Epidermal melanocyte (primary cell): ENCODE measurements around the gene ANKS1B.

ENCODE experiments used
- DNase-seq: peaks from one replicate; pipeline ENCODE4 v3.0.0; 2011; ENCODE audit warnings: low spot score; ENCODE audit not compliant: insufficient read length

The ANKS1B gene

GRCh38 chr12:99135376-99135775 lies 849.4 kb downstream of the ANKS1B start:
- DNase-seq, result no peak

DNA sequence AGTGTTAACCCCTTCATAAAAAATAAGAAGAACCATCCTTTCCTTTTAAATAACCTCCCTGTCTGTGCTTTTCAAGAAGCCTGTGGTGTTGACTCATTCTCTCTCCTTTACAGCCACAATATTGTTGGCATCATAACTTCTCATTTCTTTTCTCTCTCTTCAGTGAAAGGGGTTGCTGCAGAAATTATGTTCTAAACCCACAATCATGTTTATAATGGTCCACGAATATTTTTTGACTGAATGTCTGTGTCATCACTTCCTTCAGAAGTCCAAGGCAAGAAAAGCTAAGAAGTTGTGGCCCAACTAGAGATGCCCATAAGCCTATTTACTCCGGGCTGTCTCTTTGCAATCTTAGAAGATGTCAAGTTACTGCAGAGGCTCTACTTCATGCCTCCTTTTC lies 851.3 kb downstream of the ANKS1B start:
- no peak for DNase-seq

DNA sequence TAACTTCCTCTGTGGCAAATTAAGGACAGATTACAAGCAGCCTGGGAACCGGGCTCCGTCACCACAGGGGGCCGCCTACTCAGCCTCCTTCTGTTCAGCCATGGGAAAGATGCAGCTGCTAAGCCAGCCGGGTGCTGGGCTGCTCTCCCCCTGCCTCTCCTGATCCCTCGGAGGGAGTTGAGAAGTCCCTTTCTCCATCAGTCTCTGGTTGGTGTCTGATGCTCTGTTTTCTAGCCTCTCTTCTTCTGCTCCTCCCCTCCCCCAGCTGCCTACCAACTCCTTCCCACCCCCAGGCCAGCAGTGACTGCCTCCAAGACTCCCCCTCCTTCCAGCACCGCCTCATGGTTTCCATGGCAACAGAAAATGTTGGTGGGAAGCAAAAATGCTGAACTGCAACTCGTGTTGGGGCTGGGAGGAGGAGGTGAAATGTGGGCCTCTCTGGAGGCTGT lies 853.0 kb downstream of the ANKS1B start:
- no peak for DNase-seq

- DNase-seq, result no peak
These were observed 853.8 kb downstream of the ANKS1B start for GRCh38 chr12:99130808-99131553.

GRCh38 chr12:99128246-99128802 lies 856.4 kb downstream of the ANKS1B start:
- DNase-seq, result no peak

- no peak for DNase-seq
These were observed 861.8 kb downstream of the ANKS1B start for GRCh38 chr12:99122959-99123358.

DNA sequence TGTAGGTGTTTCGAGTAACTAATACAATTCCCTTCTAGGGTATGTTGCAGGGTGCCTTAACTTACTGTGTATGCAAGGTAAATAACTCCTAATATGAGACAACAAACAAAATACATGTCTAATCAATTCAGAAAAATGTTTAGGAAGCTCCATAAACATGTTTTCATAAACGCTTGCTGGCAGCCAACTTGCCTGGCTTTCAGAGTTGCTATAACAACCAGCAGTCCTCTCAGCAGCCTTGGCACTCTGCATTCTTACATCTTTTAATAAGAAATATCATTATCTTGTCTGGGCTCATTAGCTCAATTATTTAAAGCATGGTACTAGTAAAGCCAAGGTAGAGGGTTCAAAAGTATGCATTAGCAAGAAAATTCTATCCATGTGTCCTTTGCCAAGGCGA lies 862.2 kb downstream of the ANKS1B start:
- DNase-seq, result no peak

GRCh38 chr12:99121546-99121945 lies 863.2 kb downstream of the ANKS1B start:
- no peak for DNase-seq

- DNase-seq, result no peak
These were observed 864.8 kb downstream of the ANKS1B start for GRCh38 chr12:99119943-99120342.

- DNase-seq, result no peak
These were observed 865.3 kb downstream of the ANKS1B start for GRCh38 chr12:99119449-99119848.

DNA sequence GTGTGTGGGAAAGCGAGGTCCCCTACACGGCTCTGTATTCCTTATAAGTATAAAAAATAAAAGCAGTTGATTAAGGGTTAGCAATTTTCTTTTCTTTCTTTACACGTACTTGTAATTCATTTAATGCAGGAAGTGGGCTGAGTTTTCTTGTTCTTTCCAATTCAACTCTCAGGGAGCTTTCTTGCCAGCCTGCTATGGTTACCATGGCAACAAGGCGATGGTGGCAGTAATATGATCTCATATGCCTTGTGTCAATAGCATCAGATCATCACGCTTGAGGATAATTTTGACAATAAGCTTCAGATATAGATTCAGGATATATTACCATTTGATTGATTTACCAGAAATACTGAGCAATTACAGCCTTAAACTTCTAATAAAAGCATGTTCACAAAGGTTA lies 873.1 kb downstream of the ANKS1B start:
- no peak for DNase-seq

- no peak for DNase-seq
These were observed 873.9 kb downstream of the ANKS1B start for GRCh38 chr12:99110868-99111267.

GRCh38 chr12:99110212-99110611 lies 874.5 kb downstream of the ANKS1B start:
- DNase-seq, result no peak

GRCh38 chr12:99108924-99109323 lies 875.8 kb downstream of the ANKS1B start:
- DNase-seq, result no peak

DNA sequence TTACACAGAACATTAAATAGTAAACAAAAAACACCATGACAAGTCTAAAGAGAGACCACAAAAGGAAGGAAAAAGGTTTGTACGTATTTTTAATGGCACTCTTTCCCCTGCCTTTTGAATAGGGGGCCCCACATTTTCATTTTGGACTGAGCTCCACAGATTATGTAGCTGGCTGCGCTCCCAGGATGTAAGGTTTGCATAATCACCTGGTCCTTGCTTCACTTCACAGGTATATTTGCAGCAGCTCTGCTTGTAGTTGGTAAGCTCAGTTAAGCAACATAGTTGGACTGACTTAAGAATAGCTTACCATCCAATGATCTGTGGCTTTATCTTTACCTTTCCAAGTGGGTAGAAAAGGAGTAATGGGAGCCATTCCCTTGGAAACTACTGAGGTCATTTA lies 885.0 kb downstream of the ANKS1B start:
- no peak for DNase-seq

GRCh38 chr12:99097171-99097570 lies 887.6 kb downstream of the ANKS1B start:
- DNase-seq, result no peak

DNA sequence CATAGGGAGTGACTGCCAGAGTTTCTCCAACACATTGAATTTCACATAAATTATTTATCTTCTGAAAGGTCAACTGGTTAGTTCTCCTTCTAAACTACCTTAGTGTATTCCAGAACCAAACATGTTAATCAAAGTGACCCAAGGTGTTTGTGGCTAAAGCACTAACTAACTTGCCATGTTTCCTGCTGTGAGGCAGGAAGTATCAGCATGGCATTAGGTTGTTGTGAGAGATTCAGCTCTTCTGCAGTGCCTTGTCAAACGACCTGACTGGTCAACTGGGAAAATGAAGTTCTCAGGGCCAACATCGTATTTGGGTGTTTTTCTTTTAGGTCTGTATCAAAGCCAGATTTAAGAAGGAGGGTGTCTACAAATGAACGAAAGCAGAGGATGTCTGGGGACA lies 891.6 kb downstream of the ANKS1B start:
- DNase-seq, result no peak

- DNase-seq, result no peak
These were observed 892.5 kb downstream of the ANKS1B start for GRCh38 chr12:99092100-99092851.

DNA sequence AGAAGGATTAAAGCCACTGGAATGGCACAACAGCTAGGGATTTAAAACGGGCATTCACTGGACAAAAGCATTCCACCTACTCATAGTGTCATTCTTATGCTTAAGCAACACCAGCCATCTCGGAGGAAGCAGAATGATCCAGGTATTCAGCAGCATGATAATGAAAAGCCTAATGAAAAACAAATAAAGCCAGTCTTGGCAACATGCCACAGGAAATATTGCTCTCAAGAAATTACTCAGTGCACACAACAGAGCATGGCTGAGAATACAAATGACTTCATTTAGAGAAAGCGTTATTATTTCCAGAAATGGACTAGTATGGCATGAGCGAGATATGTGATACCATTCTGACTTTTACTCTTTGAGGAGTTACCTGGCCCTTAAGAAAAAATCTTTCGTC lies 897.5 kb downstream of the ANKS1B start:
- DNase-seq, result no peak

DNA sequence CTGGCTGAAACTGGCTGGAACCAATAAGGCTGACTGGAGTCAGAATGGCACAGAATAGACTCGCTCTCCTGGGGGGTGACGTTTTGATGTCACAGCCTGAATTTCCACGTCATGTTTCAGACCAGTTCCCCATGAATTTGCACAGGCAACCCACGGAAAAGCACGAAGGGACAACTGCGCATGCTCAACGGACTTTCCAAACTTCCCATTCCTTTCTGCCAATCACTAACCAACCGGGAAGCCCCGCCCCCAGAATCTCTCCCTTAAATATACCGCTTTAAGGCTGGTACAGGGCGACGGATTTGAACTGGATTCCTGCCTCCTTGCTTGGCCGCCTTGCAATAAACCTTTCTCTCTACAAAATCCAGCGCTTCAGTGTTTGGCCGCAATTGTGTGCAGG lies 904.9 kb downstream of the ANKS1B start:
- DNase-seq, result no peak

- DNase-seq, result no peak
These were observed 915.6 kb downstream of the ANKS1B start for GRCh38 chr12:99068993-99069747.
